SK-N-SH (cell line): Measurements from ENCODE around the gene PER2. TPM values are rescaled to one million over a fixed set of nuclear protein-coding genes. Genes with fewer than 3 reads are reported as not detected.

Experiments
- CTCF ChIA-PET: fragments of 300-600, 350-600 bp; formaldehyde crosslinking; extraction: SDS; loops from one replicate; lab custom pipeline; 2021; lab: Yijun Ruan, JAX
- POLR2A ChIA-PET: fragments of 350-600 bp; sonication (Branson Sonifier 250); formaldehyde crosslinking; extraction: SDS; loops from one replicate; lab custom pipeline; 2020; ENCODE audit warnings: antibody characterized with exemption, inconsistent platforms; lab: Yijun Ruan, JAX
- DNase-seq: peaks from one replicate; pipeline ENCODE4 v3.0.0; 2012
- H2AFZ ChIP-seq: fragments of 200-600 bp; sonication (generic); 2 replicates; pipeline ENCODE4 v1.8.1; 2016; ENCODE audit warnings: antibody characterized with exemption, mild to moderate bottlenecking, low read depth
- H3F3A ChIP-seq: fragments of 200-600 bp; sonication (generic); replicated peaks from 2 replicates; pipeline ENCODE3; 2016; ENCODE audit warnings: antibody characterized with exemption, mild to moderate bottlenecking; ENCODE audit not compliant: insufficient read depth
- H3K27ac ChIP-seq, 2 experiments: fragments of 200-500 bp in 1 of 2; fragments of 200-600 bp in 1 of 2; sonication (Bioruptor generic) in 1 of 2; sonication (generic), shearing (Covaris generic) in 1 of 2; 2 replicates each; pipeline versions ENCODE4 v1.5.1 to v1.6.1; 2014 to 2016; ENCODE audit warnings: low read depth in 2 of 2, inconsistent platforms in 1 of 2, low read length in 1 of 2, mild to moderate bottlenecking in 1 of 2, mixed read lengths in 1 of 2
- H3K27me3 ChIP-seq: fragments of 200-600 bp; sonication (generic), shearing (Covaris generic); 2 replicates; pipeline ENCODE4 v1.6.1; 2016; ENCODE audit warnings: mixed run types; ENCODE audit not compliant: insufficient read depth
- H3K36me3 ChIP-seq, 2 experiments: fragments of 200-500 bp in 1 of 2; fragments of 200-600 bp in 1 of 2; sonication (Bioruptor generic) in 1 of 2; sonication (generic) in 1 of 2; replicated peaks in 1 of 2; 2 replicates each; pipeline versions ENCODE3 to v1.5.1; 2014 to 2016; ENCODE audit warnings: low read length in 1 of 2, mild to moderate bottlenecking in 1 of 2; ENCODE audit not compliant: insufficient read depth in 2 of 2, control insufficient read depth in 1 of 2
- H3K4me1 ChIP-seq, 2 experiments: fragments of 200-500 bp in 1 of 2; fragments of 200-600 bp in 1 of 2; sonication (Bioruptor generic) in 1 of 2; sonication (generic), shearing (Covaris generic) in 1 of 2; 2 replicates each; pipeline versions ENCODE4 v1.5.1 to v1.6.1; 2014 to 2016; ENCODE audit warnings: low read depth in 1 of 2, low read length in 1 of 2, mixed run types in 1 of 2; ENCODE audit not compliant: insufficient read depth in 2 of 2, control insufficient read depth in 1 of 2
- H3K4me2 ChIP-seq: fragments of 200-600 bp; sonication (generic), shearing (Covaris generic); 2 replicates; pipeline ENCODE4 v1.6.1; 2017; ENCODE audit warnings: mixed run types
- H3K4me3 ChIP-seq, 2 experiments: fragments of 200-500 bp in 1 of 2; fragments of 200-600 bp in 1 of 2; sonication (Bioruptor generic) in 1 of 2; sonication (generic), shearing (Covaris generic) in 1 of 2; 2 replicates each; pipeline versions ENCODE4 v1.5.1 to v1.8.1; 2014 to 2016; ENCODE audit warnings: low read depth in 2 of 2, inconsistent platforms in 1 of 2, low read length in 1 of 2, mild to moderate bottlenecking in 1 of 2, mixed read lengths in 1 of 2, moderate library complexity in 1 of 2
- H3K79me2 ChIP-seq: fragments of 200-600 bp; sonication (generic); 2 replicates; pipeline ENCODE4 v1.8.1; 2017; ENCODE audit warnings: mild to moderate bottlenecking; ENCODE audit not compliant: insufficient read depth
- H3K9ac ChIP-seq: fragments of 200-600 bp; sonication (generic); 2 replicates; pipeline ENCODE4 v1.6.1; 2017; ENCODE audit warnings: mixed run types
- H3K9me2 ChIP-seq: fragments of 200-600 bp; sonication (generic); 2 replicates; pipeline ENCODE4 v1.6.1; 2017; ENCODE audit warnings: mixed run types
- H3K9me3 ChIP-seq: fragments of 200-600 bp; sonication (generic); 2 replicates; pipeline ENCODE4 v1.6.1; 2017; ENCODE audit warnings: mixed run types, mild to moderate bottlenecking, moderate library complexity
- H4K20me1 ChIP-seq: fragments of 200-600 bp; sonication (generic); 2 replicates; pipeline ENCODE4 v1.6.1; 2017; ENCODE audit warnings: mild to moderate bottlenecking, mixed run types; ENCODE audit not compliant: insufficient read depth
- CHD2 ChIP-seq: fragments of 150-350 bp; IDR thresholded peaks from 2 replicates; pipeline ENCODE4 v1.6.1; 2018; ENCODE audit warnings: low read length; ENCODE audit not compliant: partially characterized antibody
- ELF1 ChIP-seq: IDR thresholded peaks from 2 replicates; pipeline ENCODE4 v1.4.0; 2012
- EP300 ChIP-seq, 2 experiments: IDR thresholded peaks; 2 replicates each; pipeline versions ENCODE4 v1.4.0 to v1.6.1; 2012; ENCODE audit warnings: borderline replicate concordance in 1 of 2, low read depth in 1 of 2, low read length in 1 of 2
- EZH2phosphoT487 ChIP-seq: fragments of 200-600 bp; sonication (generic); IDR thresholded peaks from 2 replicates; pipeline ENCODE4 v1.6.1; 2017; ENCODE audit warnings: low read depth, mixed run types, mild to moderate bottlenecking, antibody characterized with exemption, moderate library complexity, borderline replicate concordance
- GATA2 ChIP-seq: sonication (generic); formaldehyde crosslinking; IDR thresholded peaks from 2 replicates; pipeline ENCODE4 v1.5.0; 2020; ENCODE audit warnings: mild to moderate bottlenecking, missing genetic modification reagents
- IRF3 ChIP-seq: fragments of 150-350 bp; IDR thresholded peaks from 2 replicates; pipeline ENCODE4 v1.6.1; 2016; ENCODE audit warnings: mild to moderate bottlenecking, low read depth, low read length
- JUND ChIP-seq: IDR thresholded peaks from 2 replicates; pipeline ENCODE4 v1.4.0; 2012
- MAX ChIP-seq: IDR thresholded peaks from 2 replicates; pipeline ENCODE4 v1.4.0; 2012; ENCODE audit warnings: low read depth
- MEF2A ChIP-seq: IDR thresholded peaks from 2 replicates; pipeline ENCODE4 v1.4.0; 2012; ENCODE audit warnings: low read depth, borderline replicate concordance
- MXI1 ChIP-seq: IDR thresholded peaks from 2 replicates; pipeline ENCODE4 v1.6.1; 2012; ENCODE audit warnings: mild to moderate bottlenecking, low read depth, low read length, improper control_type of control experiment
- NRF1 ChIP-seq: IDR thresholded peaks from 2 replicates; pipeline ENCODE4 v1.6.1; 2012; ENCODE audit warnings: low read depth, mild to moderate bottlenecking, low read length
- POLR2AphosphoS5 ChIP-seq: IDR thresholded peaks from 2 replicates; pipeline ENCODE4 v1.6.1; 2012; ENCODE audit warnings: low read depth, low read length
- RAD21 ChIP-seq: IDR thresholded peaks from 2 replicates; pipeline ENCODE4 v1.6.1; 2012; ENCODE audit warnings: mild to moderate bottlenecking, low read length
- RCOR1 ChIP-seq: fragments of 150-350 bp; IDR thresholded peaks from 2 replicates; pipeline ENCODE4 v1.6.1; 2017; ENCODE audit warnings: antibody characterized with exemption, low read length
- REST ChIP-seq: IDR thresholded peaks from 2 replicates; pipeline ENCODE4 v1.6.1; 2012; ENCODE audit warnings: mild to moderate bottlenecking, low read depth, low read length, moderate library complexity
- SMC3 ChIP-seq: IDR thresholded peaks from 2 replicates; pipeline ENCODE4 v1.6.1; 2012; ENCODE audit warnings: low read depth, low read length, improper control_type of control experiment
- TAF1 ChIP-seq: IDR thresholded peaks from 2 replicates; pipeline ENCODE4 v1.6.1; 2012; ENCODE audit warnings: low read depth, mild to moderate bottlenecking, low read length, moderate library complexity, borderline replicate concordance
- TCF12 ChIP-seq: IDR thresholded peaks from 2 replicates; pipeline ENCODE4 v1.4.0; 2012
- TEAD4 ChIP-seq: IDR thresholded peaks from 2 replicates; pipeline ENCODE4 v1.4.0; 2012; ENCODE audit warnings: mild to moderate bottlenecking, borderline replicate concordance; ENCODE audit not compliant: insufficient read depth
- YY1 ChIP-seq: IDR thresholded peaks from 2 replicates; pipeline ENCODE4 v1.4.0; 2012; ENCODE audit warnings: low read depth, mild to moderate bottlenecking
- WGBS: methylation state at CpG from one replicate; pipeline ENCODE4 v1.1.6; 2017; ENCODE audit warnings: low lambda C conversion rate; 5-methylcytosine and 5-hydroxymethylcytosine counted together
- polyA plus RNA-seq, 3 experiments: library from polyadenylated mRNA; depleted of rRNA; stranded (reverse); fragments of >200 nt; gene quantifications; 2 replicates each; pipeline ENCODE4 v1.2.3, GENCODE V29; 2012
- TF ChIP-seq, protein P1 (sequence below): fragments of 200-600 bp; sonication (generic); IDR thresholded peaks from 2 replicates; pipeline ENCODE4 v1.6.1; 2017; ENCODE audit warnings: antibody characterized with exemption, mild to moderate bottlenecking, moderate library complexity

PER2 gene
- polyA plus RNA-seq, 1 of the 3 experiments (the other 2 are of a cell fraction): 0.82 TPM

- Histone ChIP-seq H3K4me2 (no peak overlapping the region), H2AFZ (no peak overlapping the region), H3K9me2 (no peaks in the 10 kb centered on the region), H3K9me3 (no peaks in the 10 kb centered on the region), H4K20me1 (no peaks in the 10 kb centered on the region), H3K4me1 (no peaks in the 10 kb centered on the region), H3F3A (no peaks in the 10 kb centered on the region), H3K79me2 (no peaks in the 10 kb centered on the region), H3K36me3 (no peaks in the 10 kb centered on the region), H3K27me3 (no peaks in the 10 kb centered on the region; the same call in 1 of the 2 replicates), H3K27ac (no peak overlapping the region), H3K4me3 (no peak overlapping the region), H3K9ac (no peak overlapping the region)
- ChIA-PET POLR2A (no interaction called here), CTCF (no interaction called here)
- no peak for DNase-seq
- 88% methylated on average over 23 of the region's 29 CpGs for WGBS
- TF ChIP-seq MAX (no peak), MXI1 (no peak), TCF12 (no peak), GATA2 (CRISPR knock-in tag) (no peak), EP300 (IDR thresholded peaks at IDR 0.05; ENCODE audit: borderline replicate concordance in 1 of 2, low read depth in 1 of 2, low read length in 1 of 2) (no peak), SMC3 (no peak), EZH2phosphoT487 (no peak), POLR2AphosphoS5 (no peak), YY1 (no peak), TAF1 (no peak)
- TF ChIP-seq, protein P1, sequence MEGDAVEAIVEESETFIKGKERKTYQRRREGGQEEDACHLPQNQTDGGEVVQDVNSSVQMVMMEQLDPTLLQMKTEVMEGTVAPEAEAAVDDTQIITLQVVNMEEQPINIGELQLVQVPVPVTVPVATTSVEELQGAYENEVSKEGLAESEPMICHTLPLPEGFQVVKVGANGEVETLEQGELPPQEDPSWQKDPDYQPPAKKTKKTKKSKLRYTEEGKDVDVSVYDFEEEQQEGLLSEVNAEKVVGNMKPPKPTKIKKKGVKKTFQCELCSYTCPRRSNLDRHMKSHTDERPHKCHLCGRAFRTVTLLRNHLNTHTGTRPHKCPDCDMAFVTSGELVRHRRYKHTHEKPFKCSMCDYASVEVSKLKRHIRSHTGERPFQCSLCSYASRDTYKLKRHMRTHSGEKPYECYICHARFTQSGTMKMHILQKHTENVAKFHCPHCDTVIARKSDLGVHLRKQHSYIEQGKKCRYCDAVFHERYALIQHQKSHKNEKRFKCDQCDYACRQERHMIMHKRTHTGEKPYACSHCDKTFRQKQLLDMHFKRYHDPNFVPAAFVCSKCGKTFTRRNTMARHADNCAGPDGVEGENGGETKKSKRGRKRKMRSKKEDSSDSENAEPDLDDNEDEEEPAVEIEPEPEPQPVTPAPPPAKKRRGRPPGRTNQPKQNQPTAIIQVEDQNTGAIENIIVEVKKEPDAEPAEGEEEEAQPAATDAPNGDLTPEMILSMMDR: no peak
Observed at GRCh38 chr2:238224356-238225035, 63.9 kb downstream of the PER2 start.

DNA sequence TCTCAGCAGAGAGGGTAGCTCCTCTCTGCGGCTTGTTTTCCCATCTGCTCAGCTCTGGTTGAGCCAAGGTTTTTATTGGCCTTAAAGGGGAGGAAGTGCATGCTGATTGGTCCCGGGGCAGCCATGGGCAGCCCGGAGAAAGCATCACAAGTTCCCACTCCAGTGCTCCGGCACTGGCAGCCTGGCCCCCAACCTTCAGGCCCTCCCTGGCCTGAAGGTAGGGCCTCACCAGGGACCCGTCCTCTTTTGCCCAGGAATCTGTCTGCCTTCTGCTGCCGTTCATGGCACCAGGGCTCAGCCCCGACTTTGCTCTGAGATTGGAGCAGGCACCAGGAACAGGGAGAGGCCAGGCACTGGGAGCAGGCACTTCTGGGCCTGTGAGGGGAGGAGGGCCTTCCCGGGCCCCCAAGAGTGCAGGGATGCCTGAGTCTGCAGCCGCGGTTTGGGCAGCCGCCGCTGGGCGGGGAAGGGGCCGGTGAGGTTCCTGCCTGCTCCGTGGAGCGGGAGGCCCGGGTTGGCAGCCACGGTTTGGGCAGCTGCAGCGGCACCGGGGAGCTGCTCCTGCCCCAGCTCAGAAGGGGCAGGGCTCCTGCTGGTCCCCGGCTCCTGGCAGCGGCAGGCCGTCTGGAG, 67.4 kb downstream of the PER2 start:
- H3K36me3 ChIP-seq: no peaks in the 10 kb centered on the region
- H3K4me2 ChIP-seq: no peak overlapping the region
- DNase-seq: no peak
- H3K27ac ChIP-seq: no peak overlapping the region
- H3K4me1 ChIP-seq: no peaks in the 10 kb centered on the region; a peak in 1 of 4 replicates
- POLR2A ChIA-PET: interaction anchor here (0.6 kb wide), 1 partner anchor 448 kb away, joined by 3 read pairs; no protein-coding TSS in a partner anchor
- no peak overlapping the region for H2AFZ ChIP-seq
- no peaks in the 10 kb centered on the region for H3K79me2 ChIP-seq
- no peaks in the 10 kb centered on the region for H3F3A ChIP-seq
- CTCF ChIA-PET: interaction anchor here (0.8 to 1.5 kb wide), 2 partner anchors 27 to 363 kb away, joined by 3 to 4 read pairs; no protein-coding TSS in a partner anchor
- 88% methylated on average over 6 of the region's 23 CpGs for WGBS
- H3K4me3 ChIP-seq: no peak overlapping the region
- no peaks in the 10 kb centered on the region for H4K20me1 ChIP-seq
- H3K9me2 ChIP-seq: no peaks in the 10 kb centered on the region
- H3K9ac ChIP-seq: no peak overlapping the region
- H3K27me3 ChIP-seq: no peaks in the 10 kb centered on the region
- H3K9me3 ChIP-seq: no peaks in the 10 kb centered on the region
- TF ChIP-seq TEAD4 (no peak), MEF2A (no peak), ELF1 (no peak), RCOR1 (no peak), EZH2phosphoT487 (no peak), IRF3 (no peak), TAF1 (no peak), NRF1 (no peak), RAD21 (no peak), POLR2AphosphoS5 (no peak), CHD2 (no peak), JUND (no peak), REST (no peak)
